OCI-LY7 (cell line): Measurements from ENCODE around the gene APOE.

ENCODE experiments used
- CTCF ChIP-seq: fragments of 200-600 bp; sonication (generic); conservative IDR thresholded peaks from 2 replicates; pipeline ENCODE4 v1.5.1; 2014; ENCODE audit warnings: mild to moderate bottlenecking, antibody characterized with exemption, low read length, moderate library complexity, mixed read lengths
- EZH2phosphoT487 ChIP-seq: fragments of 200-600 bp; sonication (generic); IDR thresholded peaks from 2 replicates; pipeline ENCODE4 v1.6.1; 2018; ENCODE audit warnings: low read depth, borderline replicate concordance, mild to moderate bottlenecking, mixed run types, antibody characterized with exemption, low read length, moderate library complexity, mixed read lengths

- TF ChIP-seq CTCF = no peak
- no peak for TF ChIP-seq EZH2phosphoT487
Measured at GRCh38 chr19:44909775-44910174, 4.2 kb downstream of the APOE start.
